HG02623 (cell line): ENCODE measurements around the gene TRABD.

Source experiments
- ATAC-seq: cut with Tn5 transposase; IDR thresholded peaks from one replicate; pipeline ENCODE4 v1.9.1; 2021; ENCODE audit warnings: moderate library complexity; ENCODE audit not compliant: unreplicated experiment

The TRABD gene

GRCh38 chr22:50173311-50173982, 12.3 kb upstream of the TRABD start:
- ATAC-seq, result no peak

GRCh38 chr22:50173983-50174355, 11.7 kb upstream of the TRABD start:
- ATAC-seq, result no peak

DNA sequence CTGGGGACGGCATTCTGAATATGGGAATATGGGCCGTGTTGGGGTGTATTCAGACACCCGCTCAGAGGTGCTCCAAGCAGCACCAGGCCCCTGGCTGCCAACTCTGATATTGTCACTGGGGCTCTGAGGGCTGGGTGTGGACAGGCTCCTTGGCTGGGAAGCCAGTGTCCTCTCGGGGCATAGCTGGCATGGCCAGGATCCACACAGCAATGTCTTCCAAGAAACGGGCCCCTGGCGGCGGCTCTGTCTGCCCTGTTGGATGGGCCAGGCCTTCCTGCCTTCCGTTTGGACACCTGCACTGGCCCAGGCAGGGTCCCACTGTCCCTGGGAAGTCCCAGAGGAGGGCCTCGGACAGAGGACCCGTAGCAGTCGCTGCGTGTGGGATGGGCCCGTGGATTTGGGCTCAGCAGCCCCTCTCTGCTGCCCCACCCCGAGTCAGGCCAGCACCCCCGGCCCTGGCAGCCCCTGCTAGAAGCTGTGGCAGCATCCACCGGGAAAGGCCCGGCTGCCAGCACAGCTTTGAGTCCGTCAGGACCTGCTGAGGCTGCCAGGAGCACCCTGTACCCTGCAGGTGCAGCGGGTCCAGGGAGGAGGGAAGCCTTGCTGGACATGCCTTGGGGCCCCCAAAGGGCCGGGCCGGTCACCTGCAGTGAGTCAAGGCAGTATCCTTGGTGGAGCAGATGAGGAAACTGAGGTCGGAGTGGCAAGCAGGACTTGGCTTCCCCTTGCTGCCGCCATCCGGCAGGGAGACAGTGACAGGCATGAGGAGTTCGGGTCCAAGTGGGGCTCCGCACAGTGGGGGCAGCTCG, 11.1 kb upstream of the TRABD start:
- ATAC-seq, result no peak

GRCh38 chr22:50175191-50175461, 10.6 kb upstream of the TRABD start:
- ATAC-seq, result no peak

DNA sequence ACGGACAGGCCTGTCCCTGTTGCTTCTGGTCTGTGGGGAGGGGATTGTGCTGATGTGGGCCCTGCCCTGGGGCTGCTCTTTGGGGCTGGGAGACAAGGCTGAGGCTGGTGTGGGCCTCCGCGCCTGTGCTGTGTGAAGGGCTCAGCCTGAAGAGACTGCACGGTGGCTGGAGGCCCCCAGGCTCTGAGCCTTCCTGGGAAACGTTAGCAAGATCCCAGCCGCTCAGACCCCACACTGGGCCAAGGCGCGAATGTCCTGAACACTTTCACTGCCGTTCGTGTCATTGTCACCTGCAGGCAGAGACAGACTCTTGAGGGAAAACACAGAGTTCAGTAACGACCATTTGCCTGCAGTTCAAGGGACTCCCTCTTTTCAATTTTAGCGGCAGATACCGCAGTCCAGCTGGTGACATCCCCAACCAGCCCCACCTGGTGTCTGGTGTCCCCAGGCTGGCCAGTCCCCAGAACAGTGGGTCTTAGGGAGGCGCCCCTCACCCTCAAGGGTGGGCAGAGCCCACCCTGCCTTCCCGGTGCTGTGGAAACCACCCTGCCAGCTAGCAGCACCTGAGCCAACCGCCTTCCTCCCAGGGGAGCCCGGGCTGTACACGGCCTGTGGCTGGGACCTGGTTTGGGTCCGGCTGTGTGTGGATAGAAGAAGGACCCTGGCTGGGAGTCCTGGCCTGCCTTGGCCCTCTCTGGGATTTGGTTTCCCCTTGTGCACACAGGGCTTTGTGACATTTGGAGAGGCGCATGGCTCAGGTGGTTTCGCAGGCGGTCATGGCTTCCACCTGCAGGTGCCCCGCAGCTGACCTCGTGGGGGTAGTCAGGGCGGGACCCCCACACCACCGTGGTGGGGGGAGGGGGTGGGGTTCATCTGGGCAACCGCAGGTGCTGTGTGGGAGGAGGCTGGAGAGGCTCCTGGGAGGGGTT, 9.5 kb upstream of the TRABD start:
- no peak for ATAC-seq

GRCh38 chr22:50176850-50177536, 8.7 kb upstream of the TRABD start:
- no peak for ATAC-seq

DNA sequence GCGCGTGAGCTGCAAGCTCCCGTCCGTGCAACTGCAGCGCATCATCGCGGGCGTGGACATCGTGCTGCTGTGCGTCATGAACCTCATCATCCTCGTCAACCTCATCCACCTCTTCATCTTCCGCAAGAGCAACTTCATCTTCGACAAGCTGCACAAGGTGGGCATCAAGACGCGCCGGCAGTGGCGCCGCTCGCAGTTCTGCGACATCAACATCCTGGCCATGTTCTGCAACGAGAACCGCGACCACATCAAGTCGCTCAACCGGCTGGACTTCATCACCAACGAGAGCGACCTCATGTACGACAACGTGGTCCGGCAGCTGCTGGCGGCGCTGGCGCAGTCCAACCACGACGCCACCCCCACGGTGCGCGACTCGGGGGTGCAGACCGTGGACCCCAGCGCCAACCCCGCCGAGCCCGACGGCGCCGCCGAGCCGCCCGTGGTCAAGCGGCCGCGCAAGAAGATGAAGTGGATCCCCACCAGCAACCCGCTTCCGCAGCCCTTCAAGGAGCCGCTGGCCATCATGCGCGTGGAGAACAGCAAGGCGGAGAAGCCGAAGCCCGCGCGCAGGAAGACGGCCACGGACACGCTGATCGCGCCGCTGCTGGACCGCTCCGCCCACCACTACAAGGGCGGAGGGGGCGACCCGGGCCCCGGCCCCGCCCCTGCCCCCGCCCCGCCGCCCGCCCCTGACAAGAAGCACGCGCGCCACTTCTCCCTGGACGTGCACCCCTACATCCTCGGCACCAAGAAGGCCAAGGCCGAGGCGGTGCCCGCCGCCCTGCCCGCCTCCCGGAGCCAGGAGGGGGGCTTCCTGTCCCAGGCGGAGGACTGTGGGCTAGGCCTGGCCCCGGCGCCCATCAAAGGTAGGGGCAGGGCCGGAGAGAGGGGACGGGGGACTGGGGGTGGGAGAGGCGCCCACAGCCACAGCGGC, 7.9 kb upstream of the TRABD start:
- no peak for ATAC-seq

- no peak for ATAC-seq
Observed at GRCh38 chr22:50178471-50178864, 7.2 kb upstream of the TRABD start.

GRCh38 chr22:50178871-50179869, 6.5 kb upstream of the TRABD start:
- no peak for ATAC-seq

DNA sequence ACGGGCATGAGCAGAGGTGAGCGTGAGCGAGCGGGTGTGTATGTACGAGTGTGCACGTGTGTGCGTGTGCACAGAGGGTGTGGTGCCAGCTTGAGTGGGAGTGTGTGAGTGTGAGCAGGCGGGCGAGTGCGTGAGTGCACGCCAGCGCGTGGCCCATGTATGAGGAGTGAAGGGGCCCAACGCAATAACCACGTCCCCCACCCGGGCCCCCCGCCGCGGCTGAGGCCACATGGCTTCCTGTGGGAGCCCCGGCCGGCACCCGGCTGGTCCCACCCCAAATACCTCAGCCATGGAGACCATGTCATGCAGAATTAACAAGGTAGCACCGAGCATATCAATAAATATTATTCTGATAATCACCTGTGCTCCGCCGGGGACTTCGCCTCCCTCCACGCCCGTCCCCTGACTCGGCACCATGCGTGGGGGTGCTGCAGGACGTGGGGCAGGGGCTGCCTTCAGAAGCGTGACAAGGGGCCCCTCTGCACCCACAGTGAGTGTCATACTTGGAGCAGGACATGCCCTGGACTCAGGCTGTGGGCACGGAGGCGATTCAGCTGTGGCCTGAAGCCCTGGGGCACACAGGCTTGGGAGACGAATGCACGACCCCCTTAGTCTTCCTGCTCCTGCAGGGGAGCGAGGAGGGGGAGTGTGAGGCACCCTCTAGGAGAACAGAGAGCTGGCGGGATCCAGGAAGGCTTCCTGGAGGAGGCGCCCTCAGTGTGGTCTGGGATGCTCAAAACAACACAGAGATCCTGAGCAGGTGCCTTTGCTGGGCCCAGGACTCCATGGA, 5.6 kb upstream of the TRABD start:
- ATAC-seq, result no peak

DNA sequence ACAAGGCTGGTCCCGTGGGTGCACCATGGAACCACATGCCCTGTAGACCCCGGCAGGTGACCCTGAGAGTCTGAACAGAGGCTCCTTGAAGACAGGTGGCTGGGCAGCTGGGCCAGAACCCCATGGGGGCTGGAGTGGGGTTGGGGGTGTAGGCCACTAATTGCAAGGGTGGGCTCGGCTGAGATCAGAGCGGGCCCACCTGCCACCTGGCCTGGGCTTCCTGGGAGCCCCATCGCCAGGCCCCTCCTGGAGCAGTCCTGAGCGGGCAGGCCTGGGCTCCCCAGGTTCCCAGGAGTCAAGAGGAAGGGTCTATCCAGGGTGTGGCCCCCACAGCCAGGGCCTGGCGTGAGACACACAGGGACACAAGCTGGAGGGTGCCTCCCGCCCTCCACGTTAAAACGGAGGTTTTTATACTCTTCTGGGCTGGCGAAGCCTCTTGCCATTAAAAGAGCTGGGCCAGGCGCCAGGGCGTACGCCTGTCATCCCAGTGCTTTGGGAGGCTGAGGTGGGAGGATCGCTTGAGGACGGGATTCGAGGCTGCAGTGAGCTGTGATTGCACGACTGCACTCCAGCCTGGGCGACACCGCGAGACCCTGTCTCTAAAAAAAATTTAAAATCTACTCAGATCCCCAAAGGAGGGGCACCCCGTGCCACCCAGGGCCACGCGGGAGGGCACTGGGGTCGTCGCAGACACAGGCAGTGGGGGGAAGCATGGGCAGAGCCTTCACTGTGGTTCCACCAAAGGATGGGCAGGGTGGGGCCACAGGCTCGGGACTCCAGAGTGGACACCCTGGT, 4.8 kb upstream of the TRABD start:
- no peak for ATAC-seq

DNA sequence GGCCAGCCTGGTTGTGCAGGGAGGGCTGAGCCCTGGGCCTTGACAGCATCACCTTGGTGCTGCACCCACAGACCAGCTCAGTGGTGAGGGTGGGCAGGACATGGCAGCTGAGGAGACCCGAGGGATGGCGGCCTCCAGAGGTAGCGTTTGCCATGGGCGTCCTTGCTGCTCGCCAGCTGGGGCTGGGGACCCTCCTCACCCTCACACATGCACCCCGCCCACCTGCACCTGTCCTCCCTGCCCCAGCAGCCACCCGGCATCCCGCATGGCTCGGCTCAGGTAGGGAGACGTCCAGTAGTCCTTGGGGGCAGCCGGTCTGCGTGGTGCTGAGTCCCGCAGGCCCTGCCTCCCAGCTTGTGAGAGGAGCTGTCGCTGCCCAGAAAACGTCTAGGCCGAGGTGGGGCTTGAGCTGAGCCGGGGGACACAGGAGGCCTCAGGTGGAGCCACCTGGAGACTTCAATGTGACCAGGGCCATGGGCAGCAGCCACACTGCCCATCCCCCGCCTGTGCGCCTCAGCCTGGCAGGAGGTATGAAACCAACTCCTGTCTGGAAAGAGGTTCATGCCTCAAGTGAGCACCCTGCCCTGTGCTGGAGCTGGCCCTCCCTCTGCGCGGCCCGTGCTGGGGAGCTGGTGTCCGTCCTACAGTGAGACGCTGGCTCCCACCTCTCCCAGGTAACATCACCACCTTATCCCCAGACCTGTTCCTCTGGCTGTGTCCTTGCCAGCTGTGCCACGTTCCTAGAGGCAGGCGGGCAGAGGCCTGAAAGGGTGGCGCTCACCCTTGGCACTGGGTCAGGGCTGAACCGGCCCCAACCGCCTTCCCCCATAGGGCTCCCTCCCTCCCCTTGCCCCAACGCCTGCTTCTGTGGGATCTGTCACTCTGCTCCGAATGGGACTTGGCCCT, 3.3 kb upstream of the TRABD start:
- no peak for ATAC-seq

DNA sequence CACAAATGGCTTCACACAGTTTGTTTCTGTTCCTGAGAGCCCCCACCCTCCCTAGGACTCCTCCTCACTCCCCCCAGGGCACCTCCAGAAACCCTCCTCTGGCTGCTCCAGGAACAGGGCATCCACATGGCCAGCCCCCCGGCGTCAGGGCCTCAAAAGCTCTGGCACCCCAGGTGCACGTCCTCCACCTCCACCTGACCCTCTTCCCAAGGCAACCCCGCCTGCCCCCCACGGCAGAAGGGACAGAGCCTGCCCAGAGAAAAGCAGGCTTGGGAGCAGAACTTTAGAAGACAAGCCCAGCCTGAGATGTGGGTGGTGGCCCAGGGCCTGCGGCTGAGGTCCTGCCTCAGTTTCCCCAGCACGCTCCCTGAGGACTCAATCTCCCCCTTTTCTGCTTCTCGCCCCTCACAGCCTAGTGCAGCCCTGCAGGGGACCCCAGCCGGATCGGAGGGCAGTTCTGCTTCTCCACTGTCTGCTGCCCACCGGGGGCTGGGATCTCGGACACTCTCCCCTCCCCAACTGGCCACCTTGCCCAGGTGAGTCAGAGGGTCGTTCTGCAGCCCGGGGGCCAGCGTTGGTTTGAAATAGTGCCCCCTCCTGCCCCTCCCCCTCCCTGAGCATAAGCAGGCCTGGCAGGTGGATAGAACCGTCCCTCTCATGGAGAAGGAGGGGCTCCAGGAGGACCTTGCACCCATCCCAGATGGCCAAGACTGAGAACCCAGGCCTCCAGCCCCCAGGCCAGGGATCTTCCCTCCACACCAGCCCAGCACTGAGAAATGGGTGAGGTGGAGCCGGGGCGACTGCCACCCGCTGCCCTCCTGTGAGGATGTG, 2.4 kb upstream of the TRABD start:
- no peak for ATAC-seq

DNA sequence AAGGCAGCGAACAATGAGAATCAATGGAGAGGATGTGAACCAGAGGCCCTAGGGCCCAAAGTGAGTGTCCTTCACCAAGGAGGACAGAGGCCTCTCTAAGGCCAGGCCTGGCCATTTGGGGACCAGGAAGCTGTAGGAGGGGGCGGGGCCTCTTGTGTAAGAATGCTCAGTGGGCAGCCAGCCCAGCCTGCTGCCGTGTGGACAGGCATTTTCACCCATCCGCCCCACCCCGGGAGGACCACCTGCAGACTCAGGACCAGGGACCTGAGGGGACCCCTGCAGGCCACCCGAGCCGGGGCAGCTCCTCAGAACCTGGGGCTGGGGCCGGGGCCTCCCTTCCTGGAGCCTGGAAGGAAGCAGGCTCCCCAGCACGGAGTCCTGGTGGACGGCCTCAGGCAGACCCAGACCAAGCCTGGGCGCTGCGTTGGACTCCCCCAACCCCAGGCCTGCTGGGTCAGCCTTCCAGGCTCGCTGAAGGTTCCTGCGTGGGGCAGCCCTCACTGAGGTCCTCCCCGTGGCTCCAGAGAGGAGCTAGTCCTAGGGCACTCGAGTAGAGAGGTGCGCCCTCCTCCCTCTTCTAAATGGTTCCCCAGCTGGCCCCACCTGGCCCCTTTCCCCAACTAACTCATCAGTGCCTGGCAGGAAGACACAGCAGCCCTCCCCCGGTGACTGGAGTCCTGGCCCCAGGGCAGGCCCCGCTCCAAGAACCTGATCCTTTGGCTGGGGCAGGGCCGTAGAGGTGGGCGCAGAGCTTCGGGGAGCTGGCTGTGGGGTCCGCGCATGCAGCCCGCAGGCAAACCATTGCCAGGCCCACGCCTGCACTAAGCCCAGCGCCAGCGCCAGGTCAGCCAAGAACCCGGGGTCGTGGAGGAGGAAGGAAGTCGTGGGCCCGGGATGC, 1.5 kb upstream of the TRABD start:
- ATAC-seq, result no peak
